ENCODE results near the gene CHD5.

The CHD5 gene

DNA sequence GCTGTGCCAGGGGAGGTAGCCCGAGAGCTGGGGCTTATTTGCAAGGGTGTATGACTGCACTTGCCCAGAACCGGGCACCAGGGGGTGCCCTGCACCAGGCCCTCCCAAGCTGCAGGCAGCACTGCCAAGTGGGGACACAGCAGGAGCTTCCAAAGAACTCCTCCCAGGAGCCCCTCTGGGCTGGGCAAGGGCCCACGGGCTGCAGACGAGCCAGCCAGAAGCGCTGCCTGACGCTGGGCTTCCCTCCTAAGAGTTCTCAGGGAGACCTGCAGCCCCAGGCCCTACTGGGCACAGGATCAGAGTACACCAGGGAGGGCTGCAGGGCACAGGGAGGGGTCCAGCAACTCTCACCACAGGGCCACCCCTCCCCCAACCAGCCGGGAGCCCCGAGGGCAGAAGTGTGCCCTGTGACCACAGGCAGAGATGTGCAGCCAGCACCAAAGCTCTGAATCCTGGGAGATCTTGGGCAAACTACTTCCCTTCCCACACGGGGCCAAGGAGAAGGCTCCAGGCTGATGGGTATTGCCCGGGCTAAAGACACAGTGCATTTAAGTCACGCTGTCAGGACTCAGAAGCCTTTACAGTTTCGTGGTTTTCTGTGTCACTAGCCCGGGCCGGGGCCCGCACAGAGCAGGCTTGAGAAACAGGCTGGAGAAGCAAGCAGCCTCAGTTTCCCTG is 71.0 kb downstream of the CHD5 start:
- DNase-seq = peak; percentile 9

GRCh38 chr1:6108476-6108875 is 71.6 kb downstream of the CHD5 start:
- DNase-seq = no peak

- DNase-seq = no peak
These were observed 72.4 kb downstream of the CHD5 start for GRCh38 chr1:6107409-6108356.

- DNase-seq = no peak
These were observed 73.1 kb downstream of the CHD5 start for GRCh38 chr1:6106977-6107376.

- DNase-seq = no peak
These were observed 73.8 kb downstream of the CHD5 start for GRCh38 chr1:6106321-6106731.

GRCh38 chr1:6105763-6106162 is 74.4 kb downstream of the CHD5 start:
- DNase-seq = no peak

GRCh38 chr1:6105218-6105679 is 74.9 kb downstream of the CHD5 start:
- no peak for DNase-seq

DNA sequence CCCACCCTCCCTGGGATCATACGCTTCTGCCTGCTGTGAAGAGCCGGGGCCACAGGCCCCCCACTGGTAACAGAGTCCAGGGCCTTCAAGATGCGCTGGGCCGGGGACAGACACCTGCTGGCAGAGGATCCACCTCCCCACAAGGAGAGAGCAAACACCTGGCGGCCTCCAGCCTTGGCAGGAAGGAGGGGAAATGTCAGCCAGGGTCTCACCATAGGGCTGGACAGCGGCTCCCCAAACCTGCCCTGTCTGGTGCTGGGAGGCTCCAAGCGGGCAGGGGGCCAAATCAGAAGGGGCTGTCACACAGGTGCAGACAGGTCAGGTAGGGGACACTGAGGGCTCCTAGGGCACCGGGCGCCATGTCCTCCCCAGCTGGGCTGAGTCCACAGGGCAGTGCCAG is 75.5 kb downstream of the CHD5 start:
- no peak for DNase-seq

GRCh38 chr1:6103854-6104530 is 76.1 kb downstream of the CHD5 start:
- no peak for DNase-seq

DNA sequence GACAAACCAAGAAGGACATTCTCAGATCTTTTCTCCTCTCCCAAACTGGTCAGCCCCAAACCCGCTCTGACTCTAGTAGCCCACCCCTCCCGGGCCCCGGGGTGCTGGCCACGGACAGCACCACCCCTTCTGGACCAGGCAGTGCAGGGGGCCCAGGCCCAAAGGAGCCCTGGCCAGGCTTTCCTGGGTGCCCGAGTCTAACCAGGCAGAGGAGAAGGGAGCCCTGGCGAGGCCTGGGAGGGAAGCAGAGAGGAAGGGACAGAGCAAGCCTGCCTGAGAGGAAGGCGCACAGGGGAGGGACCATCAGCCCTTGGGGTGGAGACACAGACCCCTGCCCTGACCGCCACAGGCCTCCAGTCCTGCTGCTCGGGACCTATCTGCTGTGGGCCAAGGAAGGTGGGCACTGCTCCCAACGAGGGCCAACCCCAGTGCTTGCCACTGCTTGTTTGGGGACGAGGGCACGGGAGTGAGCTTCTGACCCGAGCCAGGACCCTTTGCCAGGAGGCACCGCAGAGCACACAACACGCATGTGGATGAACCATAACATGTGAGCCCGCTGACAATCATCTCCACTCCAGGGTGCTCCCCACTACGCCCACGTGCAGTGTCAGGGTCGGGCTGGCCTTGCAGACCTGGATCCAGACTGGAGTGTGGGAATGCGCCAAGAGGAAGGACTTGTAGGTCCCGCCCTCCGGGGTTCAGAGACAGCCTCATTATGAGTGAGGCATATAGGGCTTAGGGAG is 76.8 kb downstream of the CHD5 start:
- no peak for DNase-seq

DNA sequence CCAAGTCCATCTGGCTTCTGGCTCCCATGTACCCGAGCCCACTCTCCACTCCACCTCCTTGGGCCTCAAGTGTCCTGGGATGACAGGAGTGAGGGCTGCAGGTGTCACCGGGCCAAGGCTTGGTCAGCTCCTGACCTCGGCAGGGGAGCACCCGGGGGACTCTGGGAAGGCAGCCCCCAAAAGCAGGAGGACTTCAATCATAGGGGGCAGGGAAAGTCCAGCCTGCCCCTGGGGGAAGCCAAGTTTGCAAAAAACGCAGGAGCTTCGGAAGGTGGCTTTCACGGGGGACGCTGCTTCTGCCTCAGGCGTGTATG is 77.6 kb downstream of the CHD5 start:
- no peak for DNase-seq

GRCh38 chr1:6101826-6102531 is 78.1 kb downstream of the CHD5 start:
- DNase-seq = no peak

DNA sequence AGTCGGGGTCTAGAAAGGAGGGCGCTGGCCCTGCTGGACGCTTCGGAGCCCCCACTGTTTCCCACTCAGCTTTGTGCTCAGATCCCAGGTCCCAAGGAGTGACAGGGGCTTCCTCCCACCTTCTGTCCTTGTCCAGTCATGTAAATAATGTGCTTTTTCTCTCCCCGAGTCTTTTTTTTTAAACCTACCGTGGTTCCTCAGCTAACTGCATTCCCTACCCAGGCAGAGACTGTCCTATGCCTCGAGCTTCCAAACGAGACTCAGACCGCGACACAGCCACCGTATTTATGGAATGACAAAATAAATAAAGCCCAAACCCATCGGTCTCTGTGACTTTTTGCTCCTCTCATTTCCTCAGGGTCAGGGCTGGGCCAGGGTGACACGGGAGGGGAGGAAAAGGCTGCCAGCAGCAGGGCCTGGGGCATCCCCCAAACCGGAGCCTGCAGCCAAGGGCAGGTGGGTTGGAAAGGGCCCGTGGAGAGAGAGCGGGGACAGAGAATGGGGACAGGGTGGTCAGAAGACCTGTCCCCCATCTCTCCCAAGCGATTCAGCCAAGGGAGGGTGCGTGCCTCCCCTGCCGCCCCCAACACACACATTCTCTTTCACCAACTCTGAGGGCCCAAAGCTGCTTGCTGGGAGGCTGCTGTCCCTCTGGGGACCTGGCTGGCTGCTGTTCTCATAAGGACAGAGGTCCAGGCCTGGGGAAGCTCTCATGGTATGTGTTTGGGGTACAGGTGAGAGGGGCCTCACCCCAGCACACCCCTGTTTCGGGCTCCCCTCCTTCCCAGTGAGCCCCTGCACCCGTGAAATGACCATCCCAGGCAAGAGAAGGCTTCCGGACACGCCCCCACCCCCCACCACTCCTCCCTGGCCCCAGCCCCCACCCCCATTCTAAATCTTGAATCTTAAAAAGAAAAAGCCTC is 79.0 kb downstream of the CHD5 start:
- no peak for DNase-seq

- DNase-seq = no peak
These were observed 80.0 kb downstream of the CHD5 start for GRCh38 chr1:6099787-6100765.

DNA sequence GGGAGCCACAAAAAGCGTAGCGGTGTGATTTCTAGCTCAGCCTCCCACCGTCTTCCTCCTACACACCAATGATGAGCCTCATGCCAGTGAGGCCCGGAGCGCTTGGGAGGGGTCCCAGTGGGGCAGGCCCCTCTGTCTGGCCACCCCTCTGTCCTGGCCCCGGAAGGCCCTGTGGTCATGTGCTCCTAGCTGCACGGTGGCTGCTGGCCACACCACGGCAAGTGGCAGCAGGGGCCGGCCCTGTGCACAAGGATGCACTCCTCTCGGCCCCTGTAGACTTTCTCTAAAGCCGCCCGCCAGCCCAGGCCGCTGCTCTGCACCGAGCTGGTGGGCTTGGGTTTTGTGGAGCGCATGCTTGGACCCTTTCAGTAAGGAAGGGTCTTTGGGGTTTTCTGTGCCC is 80.8 kb downstream of the CHD5 start:
- DNase-seq = no peak

- DNase-seq = no peak
These were observed 81.6 kb downstream of the CHD5 start for GRCh38 chr1:6098303-6099215.

DNA sequence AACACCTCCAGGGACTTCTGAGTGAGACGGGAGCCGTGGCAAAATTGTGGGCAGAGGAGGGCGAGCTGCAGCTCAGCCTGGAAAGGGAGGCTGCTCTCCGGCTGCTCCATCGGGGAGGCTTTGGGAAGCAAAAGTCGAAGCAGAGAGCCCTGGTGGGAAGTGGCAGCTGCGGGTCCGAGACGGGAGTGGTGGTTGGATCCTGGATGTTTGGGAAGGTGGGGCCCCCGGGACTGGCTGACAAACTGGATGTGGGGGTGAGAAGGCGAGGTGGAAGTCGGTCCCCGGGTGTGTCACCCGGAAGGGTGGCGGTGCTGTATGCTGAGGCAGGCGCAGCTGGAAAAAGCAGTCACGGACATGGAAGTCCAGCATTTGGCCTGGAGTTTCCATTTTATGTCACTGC is 82.3 kb downstream of the CHD5 start:
- no peak for DNase-seq

DNA sequence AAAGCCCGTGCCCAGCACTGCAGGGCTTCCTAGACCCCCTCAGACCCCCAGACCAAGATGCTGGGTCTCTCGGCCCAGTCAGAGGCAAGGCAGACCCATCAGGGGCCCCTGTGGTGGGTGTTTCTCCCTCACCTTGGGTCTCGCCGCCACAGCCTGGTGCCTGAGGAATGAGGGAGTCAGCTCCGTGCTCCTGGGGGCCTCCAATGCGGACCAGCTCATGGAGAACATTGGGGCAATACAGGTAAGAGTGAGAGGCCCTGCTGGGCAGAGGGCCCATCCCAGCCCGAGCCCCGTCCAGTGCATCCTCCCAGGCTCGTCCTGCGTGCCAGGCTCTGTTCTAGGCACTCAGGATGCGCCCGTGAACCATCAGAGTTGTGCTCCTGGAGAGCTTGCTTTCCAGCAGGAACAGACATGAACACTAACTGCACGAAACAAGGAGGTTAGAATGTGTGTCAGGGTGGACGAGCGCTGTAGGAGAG is 83.0 kb downstream of the CHD5 start:
- DNase-seq = no peak

Data from kidney glomerular epithelial cell (primary cell).